ENCODE results near the gene M1AP. TPM values are rescaled to one million over a fixed set of nuclear protein-coding genes. Genes with fewer than 3 reads are reported as not detected.

M1AP gene
- total and polyA plus RNA-seq, 2 of the 8 experiments (the other 6 are each of a cell fraction or from before 2014, with no cell fraction given), result 4.8 TPM

DNA sequence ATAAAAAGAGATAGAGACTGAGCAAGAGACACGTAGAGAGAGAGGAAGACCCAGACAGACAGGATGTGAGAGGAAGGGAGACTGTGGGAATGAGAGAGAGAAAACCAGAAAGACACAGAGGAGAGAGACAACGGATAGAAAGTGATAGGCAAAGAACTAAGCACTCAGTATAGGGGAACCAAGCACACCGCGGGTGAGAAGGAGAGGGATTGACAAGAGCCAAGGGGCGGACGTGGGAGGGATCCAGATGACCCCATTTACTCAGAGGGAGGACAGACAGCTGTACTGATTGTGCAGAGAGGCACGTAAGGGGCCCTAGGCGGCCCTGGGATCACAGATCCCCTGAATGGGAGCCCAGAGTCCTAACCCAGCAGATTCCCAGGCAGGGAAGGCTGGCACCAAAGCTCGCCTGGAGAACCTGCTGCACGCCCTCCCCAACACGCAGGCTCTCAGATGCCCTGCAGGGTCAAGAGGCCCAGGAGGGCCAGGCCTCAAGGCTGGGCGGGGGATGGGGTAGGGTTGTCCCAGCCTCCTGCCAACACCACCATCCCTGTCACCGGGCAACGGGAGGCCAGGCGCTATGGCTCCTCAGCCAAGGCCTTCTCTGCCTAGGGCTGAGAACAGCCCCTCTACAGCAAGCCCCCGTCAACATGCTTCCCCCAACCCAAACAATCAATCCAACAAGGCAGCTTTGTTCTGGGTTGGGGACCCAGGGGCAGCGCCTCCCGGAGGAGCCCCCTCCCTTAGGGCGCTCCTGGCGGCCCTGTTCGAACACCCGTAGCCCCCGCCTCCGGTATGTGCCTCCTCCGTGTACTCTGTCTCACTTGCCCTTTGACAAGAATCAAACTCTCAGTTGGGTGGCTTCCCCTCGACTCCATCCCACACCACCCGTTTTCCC is 95.0 kb downstream of the M1AP start (continued):
- no peak for TF ChIP-seq TBP (IDR thresholded peaks at IDR 0.05; ENCODE audit: low read depth, low read length)
- TF ChIP-seq, protein P1, sequence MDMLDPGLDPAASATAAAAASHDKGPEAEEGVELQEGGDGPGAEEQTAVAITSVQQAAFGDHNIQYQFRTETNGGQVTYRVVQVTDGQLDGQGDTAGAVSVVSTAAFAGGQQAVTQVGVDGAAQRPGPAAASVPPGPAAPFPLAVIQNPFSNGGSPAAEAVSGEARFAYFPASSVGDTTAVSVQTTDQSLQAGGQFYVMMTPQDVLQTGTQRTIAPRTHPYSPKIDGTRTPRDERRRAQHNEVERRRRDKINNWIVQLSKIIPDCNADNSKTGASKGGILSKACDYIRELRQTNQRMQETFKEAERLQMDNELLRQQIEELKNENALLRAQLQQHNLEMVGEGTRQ (IDR thresholded peaks at IDR 0.05; ENCODE audit: low read length), result no peak
- no peak for TF ChIP-seq NRF1 (IDR thresholded peaks at IDR 0.05; ENCODE audit: low read depth, low read length)
- peak; percentile 23; the same call in 1 of the 2 replicates for TF ChIP-seq SUZ12 (IDR thresholded peaks at IDR 0.05; ENCODE audit: low read length)
- no peak for TF ChIP-seq SRF (IDR thresholded peaks at IDR 0.05; ENCODE audit: low read depth, low read length)
- TF ChIP-seq EZH2 (IDR thresholded peaks at IDR 0.05; ENCODE audit: low read depth, low read length, severe bottlenecking), result no peak
- TF ChIP-seq RNF2 (IDR thresholded peaks at IDR 0.05; ENCODE audit: borderline replicate concordance, low read depth, low read length, missing control alignments, poor library complexity, severe bottlenecking), result no peak
- TF ChIP-seq HDAC6 (IDR thresholded peaks at IDR 0.05; ENCODE audit: low read depth, low read length), result no peak
- TF ChIP-seq KDM4A (IDR thresholded peaks at IDR 0.05; ENCODE audit: low read depth, low read length, severe bottlenecking), result no peak
- no peak for TF ChIP-seq RXRA (IDR thresholded peaks at IDR 0.05; ENCODE audit: insufficient read depth, low read depth, low read length)
- no peak for TF ChIP-seq SIRT6 (IDR thresholded peaks at IDR 0.05; ENCODE audit: low read length)
- TF ChIP-seq BRCA1 (IDR thresholded peaks at IDR 0.05; ENCODE audit: low read depth, low read length), result no peak
- TF ChIP-seq SIX5 (IDR thresholded peaks at IDR 0.05; ENCODE audit: low read depth, low read length), result no peak
- TF ChIP-seq CHD1 (IDR thresholded peaks at IDR 0.05; ENCODE audit: low read depth, low read length), result no peak
